ENCODE measurements around the gene FABP6.

DNA sequence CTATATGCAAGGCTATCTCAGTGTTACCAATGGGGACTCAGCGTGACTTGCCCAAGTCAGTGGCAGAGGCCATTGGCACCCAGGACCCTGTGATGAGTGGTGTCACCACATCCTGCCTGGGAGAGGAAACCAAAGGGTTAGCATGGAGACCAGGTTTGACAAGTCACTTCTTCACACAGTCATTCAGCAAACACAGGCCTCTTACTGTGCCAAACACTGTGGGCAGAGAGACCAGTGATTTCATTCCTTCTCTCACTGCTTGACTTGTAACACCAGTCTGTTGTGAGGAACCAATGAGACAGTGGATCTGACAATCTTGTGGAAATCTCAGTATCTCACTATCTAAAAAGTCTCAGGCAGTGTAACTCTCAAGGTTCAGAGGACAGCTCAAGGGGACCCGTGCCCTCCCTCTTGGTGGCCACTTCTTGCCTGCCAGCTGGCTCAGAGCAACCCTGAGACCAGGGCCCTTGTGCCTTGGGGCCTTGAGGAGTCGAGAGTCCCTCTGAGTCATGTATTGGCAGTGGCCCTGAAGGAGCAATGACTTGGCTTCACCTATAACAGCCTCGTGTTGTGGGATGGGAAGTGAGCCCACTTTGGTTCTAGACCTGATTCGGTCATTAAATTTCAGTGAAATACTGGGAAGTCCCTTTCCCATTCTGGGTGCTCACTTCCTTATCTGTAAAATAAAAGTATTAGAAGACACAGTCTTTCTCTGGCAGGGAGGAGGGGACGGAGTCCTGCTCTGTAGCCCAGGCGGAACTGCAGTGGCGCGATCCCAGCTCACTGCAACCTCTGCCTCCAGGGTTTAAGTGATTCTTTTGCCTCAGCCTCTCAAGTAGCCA is 1.6 kb downstream of the FABP6 start:
- TF ChIP-seq, protein P1, sequence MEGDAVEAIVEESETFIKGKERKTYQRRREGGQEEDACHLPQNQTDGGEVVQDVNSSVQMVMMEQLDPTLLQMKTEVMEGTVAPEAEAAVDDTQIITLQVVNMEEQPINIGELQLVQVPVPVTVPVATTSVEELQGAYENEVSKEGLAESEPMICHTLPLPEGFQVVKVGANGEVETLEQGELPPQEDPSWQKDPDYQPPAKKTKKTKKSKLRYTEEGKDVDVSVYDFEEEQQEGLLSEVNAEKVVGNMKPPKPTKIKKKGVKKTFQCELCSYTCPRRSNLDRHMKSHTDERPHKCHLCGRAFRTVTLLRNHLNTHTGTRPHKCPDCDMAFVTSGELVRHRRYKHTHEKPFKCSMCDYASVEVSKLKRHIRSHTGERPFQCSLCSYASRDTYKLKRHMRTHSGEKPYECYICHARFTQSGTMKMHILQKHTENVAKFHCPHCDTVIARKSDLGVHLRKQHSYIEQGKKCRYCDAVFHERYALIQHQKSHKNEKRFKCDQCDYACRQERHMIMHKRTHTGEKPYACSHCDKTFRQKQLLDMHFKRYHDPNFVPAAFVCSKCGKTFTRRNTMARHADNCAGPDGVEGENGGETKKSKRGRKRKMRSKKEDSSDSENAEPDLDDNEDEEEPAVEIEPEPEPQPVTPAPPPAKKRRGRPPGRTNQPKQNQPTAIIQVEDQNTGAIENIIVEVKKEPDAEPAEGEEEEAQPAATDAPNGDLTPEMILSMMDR (IDR thresholded peaks at IDR 0.05): no peak
- TF ChIP-seq POLR2A (IDR thresholded peaks at IDR 0.05): no peak

Measured in testis (tissue), 2 donors.